GM21528 (cell line): Measurements from ENCODE around the gene BANK1.

Experiments used
- ATAC-seq: cut with Tn5 transposase; IDR thresholded peaks from one replicate; pipeline ENCODE4 v1.9.1; 2021; ENCODE audit warnings: mild to moderate bottlenecking, moderate library complexity; ENCODE audit not compliant: unreplicated experiment, low FRiP score

The BANK1 gene, protein sequence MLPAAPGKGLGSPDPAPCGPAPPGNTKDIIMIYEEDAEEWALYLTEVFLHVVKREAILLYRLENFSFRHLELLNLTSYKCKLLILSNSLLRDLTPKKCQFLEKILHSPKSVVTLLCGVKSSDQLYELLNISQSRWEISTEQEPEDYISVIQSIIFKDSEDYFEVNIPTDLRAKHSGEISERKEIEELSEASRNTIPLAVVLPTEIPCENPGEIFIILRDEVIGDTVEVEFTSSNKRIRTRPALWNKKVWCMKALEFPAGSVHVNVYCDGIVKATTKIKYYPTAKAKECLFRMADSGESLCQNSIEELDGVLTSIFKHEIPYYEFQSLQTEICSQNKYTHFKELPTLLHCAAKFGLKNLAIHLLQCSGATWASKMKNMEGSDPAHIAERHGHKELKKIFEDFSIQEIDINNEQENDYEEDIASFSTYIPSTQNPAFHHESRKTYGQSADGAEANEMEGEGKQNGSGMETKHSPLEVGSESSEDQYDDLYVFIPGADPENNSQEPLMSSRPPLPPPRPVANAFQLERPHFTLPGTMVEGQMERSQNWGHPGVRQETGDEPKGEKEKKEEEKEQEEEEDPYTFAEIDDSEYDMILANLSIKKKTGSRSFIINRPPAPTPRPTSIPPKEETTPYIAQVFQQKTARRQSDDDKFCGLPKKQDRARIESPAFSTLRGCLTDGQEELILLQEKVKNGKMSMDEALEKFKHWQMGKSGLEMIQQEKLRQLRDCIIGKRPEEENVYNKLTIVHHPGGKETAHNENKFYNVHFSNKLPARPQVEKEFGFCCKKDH

DNA sequence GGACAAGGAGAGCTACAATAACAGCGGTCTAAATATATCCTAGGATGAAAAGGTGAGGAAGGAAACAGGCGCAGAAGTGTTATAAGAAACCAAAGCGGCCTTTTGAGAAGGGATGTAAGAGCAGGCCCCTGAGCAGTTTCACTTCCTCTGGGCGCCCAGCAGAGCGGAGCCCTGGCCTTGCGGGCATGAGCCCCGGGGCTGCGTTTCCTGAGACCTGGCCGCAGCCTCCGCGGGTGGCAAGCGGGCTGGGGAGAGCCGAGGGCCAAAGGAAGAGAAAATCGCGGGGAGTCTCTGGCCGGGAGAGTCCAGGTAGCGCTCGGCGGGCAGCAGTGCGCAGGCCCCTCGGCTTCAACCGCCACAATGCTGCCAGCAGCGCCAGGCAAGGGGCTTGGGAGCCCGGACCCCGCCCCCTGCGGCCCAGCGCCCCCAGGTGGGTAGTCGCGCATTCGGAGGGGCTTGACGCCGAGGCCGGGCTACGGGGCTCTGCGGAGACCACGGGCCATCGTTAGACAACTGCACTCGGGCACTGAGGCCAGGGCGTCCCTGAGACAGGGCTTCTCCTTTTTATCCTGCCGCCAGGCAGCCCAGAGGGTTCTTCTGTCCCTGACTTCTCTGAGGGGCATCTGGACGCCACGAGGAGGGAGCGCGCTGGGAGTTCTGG is at the start of gene BANK1:
Gene BANK1, plus strand, starts transcription at position 210 of the 661 bp plus-strand sequence. Its CDS starts 151 bp downstream, at position 361.
- peak; percentile 100 for ATAC-seq

DNA sequence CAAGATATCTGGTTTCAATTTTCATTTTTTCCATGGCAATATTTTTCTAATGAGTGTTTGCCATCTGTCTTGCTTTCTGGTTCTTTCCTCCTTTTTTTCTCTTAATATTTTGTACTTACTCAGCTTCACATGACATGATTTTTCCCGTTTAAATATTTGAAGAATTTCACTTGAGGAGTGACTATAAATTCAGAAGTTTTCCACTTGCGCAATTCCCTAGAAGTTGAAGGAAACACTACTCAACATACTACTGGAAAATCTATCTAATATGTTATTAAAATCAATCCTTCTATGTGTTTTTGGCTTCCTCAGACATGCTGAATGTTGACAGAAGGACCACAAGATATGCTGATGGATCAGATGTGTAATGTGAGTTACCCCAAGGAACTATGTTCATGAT is 36.8 kb upstream of the BANK1 start:
- ATAC-seq: no peak

DNA sequence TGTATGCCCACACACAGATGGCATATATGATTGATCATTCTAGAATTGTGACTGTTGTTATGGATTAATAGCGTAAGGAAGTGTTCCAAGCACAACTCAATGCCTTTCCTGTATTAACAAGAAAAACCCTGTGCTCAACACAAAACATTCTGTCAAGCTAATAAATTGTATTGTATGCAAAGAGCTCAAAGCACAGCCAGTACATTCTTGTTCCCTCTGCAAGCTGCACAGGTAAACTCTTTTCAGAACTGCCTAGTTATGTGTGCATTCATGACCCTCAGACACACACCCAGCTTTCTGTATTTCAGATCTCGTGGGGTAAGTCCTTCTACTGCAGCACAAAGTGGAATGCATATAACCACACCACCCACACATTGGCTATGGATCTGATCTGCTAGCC is 34.3 kb upstream of the BANK1 start:
- no peak for ATAC-seq

DNA sequence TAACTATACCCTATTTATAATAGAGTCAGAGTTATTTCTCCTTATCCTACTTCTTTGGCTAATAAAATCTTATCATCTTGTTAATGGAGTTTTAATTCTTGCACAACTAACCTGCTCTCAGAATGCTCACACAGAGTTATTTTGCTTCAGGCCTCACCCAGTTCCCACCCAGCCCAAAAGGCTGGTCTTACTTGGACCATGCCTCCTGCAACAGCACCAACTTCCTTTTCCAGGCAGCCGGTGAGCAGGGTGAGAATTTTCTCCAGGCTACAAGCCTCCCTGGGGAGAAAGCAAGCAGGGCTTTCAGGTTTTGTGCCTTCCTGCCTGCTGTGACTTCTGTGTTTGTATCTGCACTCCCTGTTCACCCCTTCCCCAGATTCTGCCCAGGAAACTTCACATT is 29.1 kb upstream of the BANK1 start:
- ATAC-seq: no peak

DNA sequence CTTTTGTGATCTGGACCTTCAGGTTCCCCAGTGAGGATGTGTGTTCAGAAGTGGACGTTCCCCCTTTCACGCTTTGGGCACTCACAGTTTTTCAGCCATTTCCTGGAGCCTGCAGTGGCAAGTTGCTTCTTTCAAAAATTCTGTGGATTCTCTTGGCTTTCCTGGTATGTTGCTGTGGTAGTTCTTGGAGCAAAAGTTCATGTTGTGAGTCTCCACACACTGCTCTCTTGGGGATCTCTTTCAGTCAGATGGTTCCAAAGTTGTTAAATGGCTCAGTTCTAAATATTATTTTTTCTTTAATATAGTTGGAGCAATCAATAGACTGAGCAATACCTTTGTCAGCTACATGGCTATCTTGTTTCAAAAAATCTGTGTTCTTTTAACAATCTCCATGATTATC is 28.5 kb upstream of the BANK1 start:
- no peak for ATAC-seq

DNA sequence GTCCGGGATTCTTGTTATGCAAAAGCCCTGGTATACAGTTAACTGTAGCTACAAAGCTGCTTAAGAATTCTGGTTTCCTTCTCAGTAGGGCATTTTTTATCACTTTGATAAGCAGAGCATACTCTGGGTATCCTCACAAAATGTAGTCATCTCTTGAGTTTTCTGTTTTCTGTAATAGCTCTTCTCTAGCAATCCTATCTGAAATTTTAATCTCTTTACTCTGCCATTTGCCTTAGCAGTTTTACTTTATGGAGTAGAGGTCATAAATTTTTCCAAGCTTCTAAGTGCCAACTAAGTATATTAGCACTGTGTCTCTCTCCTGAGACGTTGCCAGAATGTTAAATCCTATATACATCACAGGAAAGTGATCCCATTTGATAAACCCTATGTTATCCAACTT is 28.0 kb upstream of the BANK1 start:
- no peak for ATAC-seq

DNA sequence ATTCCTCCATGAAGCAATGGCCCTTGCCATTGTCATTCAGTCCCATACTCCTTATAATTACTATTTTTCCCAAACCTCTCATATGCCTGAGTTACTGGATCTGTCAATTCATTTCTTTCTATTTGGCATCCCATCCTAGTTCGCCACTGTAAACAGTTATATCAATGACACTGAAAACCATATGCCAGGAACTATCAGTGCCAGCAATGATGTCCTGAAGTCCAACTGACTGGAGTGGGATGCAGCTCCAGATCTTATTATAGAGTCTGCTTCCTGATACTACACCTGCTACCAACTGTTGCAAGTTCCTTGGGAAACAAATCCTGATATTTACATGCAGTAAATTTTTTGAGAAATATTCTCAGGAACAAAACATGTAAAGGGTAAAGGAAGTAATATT is 27.0 kb upstream of the BANK1 start:
- ATAC-seq: no peak

DNA sequence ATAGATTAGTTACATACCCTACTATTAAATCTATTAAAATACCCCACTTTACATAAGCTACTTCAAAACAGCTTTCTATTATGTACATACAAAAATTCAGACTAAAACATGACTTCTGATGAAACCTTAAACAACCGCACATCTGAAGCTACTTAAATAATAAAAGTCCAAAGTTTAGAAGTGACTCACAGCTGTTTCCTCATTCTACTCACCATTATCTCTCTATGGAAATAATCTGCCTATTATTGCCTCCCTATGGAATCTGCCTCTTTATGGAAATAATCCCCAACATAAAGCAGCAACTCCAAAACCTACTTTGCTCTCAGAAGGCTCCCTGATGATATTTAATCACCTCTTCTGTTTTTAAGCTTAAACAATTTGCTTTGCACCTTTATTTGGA is 15.7 kb upstream of the BANK1 start:
- no peak for ATAC-seq

DNA sequence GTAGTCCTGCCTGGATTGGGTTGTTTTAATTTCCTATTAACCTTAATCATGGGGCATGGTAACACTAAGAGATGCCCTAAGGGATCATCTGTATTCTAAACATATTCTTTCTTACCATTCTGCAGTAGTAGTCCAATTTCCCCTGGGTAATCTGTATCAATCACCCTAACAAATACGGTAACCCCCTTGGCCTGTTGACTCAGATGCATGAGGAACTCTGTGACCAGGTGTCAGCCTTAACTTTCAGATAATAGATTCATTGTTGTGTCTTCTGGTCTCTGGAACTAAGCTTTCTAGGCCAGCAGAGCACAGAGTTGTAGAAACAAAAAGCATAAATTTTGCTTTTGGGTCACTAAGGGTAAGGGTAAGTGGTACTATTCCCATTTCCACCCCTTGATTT is 13.1 kb upstream of the BANK1 start:
- ATAC-seq: no peak

DNA sequence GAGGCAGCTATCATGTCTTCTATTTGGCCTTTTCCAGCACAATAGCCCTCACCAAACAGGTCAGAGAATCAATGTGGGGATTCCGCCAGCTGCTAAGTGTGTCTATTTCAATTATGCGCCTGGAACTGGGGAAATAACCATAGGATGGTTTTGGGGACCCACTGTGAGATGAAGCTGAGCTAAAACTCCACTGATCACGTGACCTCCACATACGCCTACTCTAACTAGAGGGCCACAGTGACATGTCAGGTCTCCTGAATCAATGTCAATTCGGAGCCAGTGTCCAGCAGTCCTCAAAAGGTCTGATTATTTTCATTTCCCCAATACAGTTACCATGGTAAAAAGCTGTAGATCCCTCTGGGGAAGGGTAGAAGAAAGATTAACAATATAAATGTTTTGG is 10.2 kb upstream of the BANK1 start:
- ATAC-seq: no peak

DNA sequence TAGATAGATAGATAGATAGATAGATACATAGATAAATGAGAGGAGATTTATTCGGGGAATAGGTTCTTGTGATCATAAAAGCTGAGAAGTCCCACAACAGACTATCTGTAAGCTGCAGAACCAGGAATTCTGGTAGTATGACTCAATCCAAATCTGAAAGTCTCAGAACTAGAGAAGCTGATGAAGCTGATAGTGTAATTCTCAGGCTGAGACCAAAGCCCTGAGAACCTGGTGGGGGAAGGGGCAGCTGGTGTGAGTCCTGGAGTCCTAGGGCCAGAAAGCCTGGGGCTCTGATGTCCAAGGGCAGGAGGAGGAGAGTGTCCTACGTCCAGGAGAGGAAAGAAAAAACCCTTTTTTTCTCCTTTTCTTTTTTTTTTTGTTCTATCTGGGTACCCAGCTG is 8.0 kb upstream of the BANK1 start:
- ATAC-seq: no peak

DNA sequence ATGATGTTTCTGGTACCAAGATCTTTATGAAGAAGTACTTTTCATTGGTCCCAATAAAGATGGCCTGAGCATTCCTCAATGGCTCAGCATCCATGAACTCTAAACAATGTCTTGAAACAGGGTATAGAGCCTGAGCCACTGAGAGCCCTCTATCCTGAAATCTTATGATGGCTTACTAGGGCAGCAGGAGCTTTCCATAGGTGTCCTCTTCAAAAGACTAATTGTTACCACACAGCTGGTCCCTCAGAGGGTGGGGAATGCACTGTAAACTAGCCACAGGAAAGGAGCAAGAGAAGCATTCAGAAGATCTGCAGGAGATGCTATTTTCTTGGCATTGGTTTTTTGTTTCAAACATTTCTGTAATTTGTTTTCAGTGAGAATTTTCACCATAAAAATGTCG is 5.6 kb upstream of the BANK1 start:
- no peak for ATAC-seq

DNA sequence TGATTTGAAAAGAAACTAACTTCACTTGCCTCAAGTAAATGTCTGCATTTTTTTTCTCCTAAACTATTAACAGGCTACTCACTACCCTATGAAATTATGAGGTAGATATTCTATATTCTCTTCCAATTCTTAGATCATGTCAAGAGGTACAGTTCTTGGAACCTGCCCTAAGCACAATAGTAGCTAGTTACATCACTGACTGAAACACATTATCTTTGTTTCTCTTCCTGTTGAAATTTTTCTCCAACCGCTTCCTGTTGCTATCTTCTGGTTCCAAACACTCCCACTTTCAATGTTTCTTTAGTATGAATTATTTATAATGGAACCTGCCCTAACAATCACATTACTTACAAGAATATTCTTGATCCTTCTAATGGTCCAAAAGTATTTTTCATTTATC is 5.0 kb upstream of the BANK1 start:
- ATAC-seq: no peak

DNA sequence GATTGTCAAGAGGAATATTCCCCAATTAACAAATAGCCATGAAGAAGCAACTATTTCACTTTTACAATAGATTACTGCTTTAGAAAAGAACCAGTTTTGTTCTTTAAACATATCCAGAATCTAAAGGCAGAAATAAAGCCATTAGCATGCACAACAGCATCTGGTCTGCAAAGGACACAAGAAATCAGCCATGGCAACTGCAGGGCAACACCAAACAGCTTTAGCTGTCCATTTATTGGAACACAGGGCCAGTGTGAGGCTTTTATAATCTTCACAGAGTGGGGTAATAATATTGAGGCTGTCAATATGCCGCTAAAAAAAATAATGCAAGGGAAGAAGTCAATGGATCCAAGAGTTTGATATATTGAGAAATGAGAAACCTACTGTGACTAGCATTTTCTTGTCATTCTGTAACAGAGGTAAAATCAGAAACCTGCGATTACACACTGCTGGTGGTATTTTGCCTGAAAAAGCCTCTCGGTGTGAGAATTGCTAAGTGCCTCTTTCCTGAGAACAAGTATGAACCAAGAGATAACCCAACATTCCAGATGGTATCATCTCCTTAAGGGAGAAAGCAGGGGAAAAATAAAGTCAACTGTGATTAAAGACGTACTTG is 2.7 kb upstream of the BANK1 start:
- no peak for ATAC-seq

DNA sequence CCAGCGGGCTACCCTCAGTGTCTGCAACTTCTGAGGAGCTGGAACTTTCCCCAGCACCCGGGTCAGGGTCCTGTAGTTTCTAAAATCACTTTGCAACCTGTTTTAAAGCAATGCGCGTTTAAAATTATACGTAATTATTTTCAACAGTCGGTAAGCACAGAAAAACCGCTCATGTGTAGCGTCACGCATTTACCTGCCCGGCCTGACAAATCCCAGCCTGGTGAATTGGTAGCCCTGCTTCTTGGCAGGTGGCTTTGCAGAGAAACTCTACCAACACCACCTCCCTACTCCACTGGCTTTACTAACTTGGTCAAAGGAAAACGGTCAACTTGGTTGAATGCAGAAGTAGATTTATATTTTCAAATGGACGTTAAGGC is 640 bp downstream of the BANK1 start:
- ATAC-seq: peak; percentile 3

DNA sequence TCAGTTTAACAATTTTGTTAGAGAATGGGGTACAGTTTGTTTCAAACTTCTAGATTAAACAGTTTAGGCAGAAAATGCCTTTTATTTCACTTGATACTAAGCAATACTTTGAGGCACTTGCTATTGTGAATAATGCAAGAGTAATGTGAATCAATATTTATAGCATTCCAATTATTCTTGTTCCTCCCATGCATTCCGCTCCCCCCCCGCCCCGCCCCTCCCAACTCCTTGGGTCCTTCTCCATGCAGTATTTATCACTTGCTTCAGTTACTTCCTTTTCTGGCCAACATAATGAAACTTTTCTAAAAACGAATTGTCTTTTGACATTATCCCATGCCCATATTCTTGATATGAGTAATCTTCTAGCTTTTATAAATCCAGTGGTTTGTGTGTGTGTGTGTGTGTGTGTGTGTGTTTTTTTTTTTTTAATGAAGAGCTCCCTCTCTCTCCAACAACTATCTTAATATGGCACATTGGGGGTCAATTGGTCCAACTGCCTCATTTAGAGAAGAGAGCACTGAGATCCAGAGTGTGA is 1.6 kb downstream of the BANK1 start:
- ATAC-seq: no peak

DNA sequence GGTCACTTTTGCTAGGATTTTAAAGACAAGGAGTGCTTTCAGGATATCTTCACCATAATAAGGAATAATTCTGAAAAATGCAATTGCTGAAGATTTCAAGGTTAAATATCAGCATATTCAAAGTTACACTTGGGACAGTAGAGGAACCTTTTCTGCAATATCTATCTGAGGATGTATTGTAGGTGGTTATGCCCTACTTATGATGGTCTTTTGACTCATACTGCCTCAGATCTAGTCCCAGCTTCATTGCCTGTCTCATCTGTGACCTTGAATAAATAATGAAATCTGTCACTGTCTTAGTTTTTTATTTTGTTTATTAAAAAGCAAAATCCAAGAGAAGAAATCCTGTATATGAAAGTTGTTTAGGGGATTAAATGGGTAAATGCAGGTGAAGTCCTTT is 2.9 kb downstream of the BANK1 start:
- ATAC-seq: no peak

DNA sequence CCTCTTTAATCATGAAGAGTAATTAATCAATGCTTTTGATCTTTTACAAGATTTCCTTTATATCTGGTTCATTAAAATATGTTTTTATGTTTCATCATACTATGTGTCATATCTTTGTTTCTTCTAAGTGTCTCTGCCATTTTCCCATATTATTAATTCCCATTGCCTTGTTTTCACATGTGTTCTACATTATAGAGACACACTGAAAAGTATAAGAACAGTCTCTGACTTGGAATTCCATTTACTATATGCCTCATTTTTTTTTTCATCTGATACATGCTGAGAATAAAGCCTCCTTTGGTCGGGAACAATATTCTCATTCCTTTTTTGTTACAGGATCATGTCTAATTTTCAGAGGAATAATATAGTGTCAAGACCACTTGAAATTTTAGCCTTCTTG is 4.3 kb downstream of the BANK1 start:
- ATAC-seq: no peak

DNA sequence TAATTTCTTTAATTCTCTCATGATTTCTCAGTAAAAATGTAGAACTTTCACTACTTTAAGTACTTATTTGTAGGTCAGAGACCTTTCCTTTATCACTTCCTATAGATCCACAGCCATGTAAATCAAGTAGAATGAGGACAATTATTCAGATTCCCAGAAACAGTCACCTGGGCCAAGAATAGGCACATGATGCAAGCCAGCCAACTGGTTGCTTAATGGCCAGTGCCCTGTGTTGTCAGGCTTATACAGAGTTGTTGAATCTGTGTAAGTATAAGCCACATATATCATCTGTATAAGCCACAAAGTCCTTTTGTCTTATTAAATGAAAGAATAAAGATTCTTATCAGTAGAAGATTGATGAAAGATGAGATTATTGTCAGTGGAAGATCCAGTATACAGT is 5.2 kb downstream of the BANK1 start:
- no peak for ATAC-seq

DNA sequence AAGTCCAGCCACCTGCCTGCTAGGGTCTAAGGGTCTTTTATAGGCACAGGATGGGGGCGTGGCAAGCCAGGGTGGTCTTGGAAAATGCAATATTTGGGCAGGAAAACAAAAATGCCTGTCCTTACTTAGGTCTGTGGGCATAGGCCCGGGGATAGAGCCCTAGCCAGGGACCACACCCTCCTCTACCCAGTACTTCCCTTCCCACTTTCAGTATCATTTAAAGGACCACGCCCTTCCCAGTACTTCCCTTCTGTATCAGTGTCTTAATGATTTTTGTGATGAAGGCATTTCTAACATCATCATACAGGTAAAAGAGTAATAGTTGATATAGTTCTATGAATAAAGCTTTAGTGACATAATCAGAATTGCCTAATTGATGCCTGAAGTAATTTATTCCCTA is 11.4 kb downstream of the BANK1 start:
- no peak for ATAC-seq

DNA sequence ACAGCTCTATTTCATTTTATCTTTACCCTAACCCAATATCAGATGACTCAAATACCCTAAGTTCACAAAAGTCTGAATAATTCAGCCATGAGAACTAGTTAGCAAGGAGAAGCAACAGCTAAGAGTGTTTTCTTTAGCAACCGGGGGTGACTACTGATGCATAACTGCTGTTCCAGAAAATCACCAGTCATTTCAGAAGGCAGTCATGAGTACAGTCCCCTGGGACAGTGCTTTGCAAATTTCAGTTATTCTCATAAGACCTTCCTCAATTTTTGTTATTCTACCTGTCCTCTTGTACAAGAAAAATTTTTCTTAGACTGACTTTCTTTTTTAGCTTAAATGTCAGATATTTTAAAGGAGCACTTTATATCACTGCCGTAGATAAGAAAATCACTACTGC is 16.4 kb downstream of the BANK1 start:
- peak; percentile 96 for ATAC-seq
